Stimulated activated CD4-positive, alpha-beta T cell treated with anti-CD3 and anti-CD28 coated beads, Interleukin-1b, Interleukin-23, amount 100 ng/mL, for 1 hour (primary cell): ENCODE measurements around the gene SCYGR4.
"Not testable (repeated sequence)": the region's sequence is repeated elsewhere in the genome, so short reads cannot be mapped to it uniquely, and the experiment has no call there.

Experiments
- DNase-seq, 2 donors: peaks; one replicate each; pipeline ENCODE4 v3.0.0-alpha.2; 2020; ENCODE audit warnings: low read depth in 2 of 2

SCYGR4 gene

GRCh38 chr2:227666631-227667170 lies 49.4 kb downstream of the SCYGR4 start, which contains the start of gene SCYGR5:
SCYGR5 (plus strand) TSS chr2:227666804; CDS start chr2:227666804, 0 bp downstream.
- not testable (repeated sequence) for DNase-seq
